C4-2B (cell line): ENCODE data around the gene KCNC4.
A peak's percentile ranks its signal among the peaks of the same experiment; 100 is the strongest.

ENCODE experiments used
- H3K27ac ChIP-seq: fragments of 450-650 bp; 2 replicates; pipeline ENCODE4 v1.5.1; 2017
- ZFX ChIP-seq: fragments of 450-650 bp; IDR thresholded peaks from 2 replicates; pipeline ENCODE4 v1.6.1; 2017
- TF ChIP-seq, protein P1 (sequence below): fragments of 450-650 bp; conservative IDR thresholded peaks from 2 replicates; pipeline ENCODE4 v1.5.1; 2017; ENCODE audit warnings: mild to moderate bottlenecking

KCNC4 gene

DNA sequence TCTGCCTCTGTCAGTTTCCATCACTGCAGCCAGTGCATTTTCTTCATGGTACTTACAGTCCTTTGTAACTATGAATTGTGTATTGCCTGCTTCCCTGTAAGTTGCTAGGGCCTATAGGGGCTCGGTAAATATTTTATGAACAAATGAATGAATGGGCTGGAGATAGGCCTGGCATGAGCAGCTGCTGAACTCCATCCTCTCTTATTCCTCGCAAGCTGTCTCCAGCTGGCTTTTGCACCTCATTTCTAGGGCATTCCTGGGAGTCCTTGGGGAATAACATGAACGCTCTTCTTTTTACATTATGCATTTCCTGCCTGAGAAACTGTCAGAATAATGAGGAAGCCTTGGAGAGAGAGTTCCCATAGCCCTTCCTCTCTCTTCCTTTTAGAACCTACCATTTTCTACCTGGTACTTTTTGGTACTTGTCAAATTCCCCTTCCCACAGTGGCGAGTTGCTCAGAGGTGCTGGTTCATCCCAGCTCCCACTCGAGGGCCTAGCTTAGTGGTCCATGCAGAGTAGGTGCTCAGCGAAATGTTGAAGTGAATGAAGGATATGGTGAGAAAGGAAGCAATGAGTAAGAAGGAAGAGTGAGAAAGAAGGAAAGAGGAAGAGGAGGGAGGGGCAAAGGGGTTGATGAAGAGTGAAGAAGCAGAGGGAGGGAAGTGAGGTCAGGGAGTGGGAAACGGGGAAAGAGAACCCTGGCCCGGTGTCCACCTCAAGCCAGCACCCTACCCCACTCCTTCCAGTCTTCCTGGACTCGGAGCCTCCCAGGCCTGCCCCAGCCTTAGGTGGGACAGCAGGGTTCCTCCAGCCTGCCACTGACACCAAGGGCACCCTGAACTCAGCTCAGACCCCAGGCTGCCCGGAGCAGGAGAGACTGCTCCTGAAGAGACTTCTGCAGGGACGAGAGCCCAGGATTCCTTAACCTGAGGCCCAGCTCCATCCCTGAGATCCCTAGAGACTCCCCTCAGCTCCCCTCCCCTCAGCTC, 29.6 kb downstream of the KCNC4 start:
- no peak for TF ChIP-seq ZFX
- TF ChIP-seq, protein P1, sequence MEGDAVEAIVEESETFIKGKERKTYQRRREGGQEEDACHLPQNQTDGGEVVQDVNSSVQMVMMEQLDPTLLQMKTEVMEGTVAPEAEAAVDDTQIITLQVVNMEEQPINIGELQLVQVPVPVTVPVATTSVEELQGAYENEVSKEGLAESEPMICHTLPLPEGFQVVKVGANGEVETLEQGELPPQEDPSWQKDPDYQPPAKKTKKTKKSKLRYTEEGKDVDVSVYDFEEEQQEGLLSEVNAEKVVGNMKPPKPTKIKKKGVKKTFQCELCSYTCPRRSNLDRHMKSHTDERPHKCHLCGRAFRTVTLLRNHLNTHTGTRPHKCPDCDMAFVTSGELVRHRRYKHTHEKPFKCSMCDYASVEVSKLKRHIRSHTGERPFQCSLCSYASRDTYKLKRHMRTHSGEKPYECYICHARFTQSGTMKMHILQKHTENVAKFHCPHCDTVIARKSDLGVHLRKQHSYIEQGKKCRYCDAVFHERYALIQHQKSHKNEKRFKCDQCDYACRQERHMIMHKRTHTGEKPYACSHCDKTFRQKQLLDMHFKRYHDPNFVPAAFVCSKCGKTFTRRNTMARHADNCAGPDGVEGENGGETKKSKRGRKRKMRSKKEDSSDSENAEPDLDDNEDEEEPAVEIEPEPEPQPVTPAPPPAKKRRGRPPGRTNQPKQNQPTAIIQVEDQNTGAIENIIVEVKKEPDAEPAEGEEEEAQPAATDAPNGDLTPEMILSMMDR, result no peak
- peak overlapping the region; percentile 45 for H3K27ac ChIP-seq

GRCh38 chr1:110240476-110241210, 30.5 kb downstream of the KCNC4 start:
- no peak for TF ChIP-seq ZFX
- TF ChIP-seq, protein P1, result no peak
- peak overlapping the region; percentile 45 for H3K27ac ChIP-seq

DNA sequence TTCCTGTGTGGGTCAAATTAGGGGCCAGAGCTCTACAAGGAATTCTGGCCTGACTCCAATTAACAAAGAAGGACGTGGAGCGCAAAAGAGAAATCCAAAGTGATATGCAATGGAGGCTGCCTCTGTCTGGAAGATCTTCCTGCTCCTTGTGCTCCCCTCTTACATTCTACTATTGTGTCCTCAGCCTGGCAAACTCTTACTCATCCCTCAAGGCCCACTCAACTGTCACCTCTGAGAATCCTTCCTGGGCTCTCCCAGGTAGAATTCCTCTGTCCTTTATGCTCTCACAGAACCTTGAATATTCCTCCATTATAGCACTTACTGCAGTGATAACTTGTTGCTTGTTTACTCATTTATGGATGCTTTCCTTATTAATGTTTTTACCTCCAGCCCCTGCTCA, 31.4 kb downstream of the KCNC4 start:
- TF ChIP-seq, protein P1, result no peak
- TF ChIP-seq ZFX, result no peak
- H3K27ac ChIP-seq, result peak overlapping the region; percentile 55; the same call in 1 of the 2 replicates

DNA sequence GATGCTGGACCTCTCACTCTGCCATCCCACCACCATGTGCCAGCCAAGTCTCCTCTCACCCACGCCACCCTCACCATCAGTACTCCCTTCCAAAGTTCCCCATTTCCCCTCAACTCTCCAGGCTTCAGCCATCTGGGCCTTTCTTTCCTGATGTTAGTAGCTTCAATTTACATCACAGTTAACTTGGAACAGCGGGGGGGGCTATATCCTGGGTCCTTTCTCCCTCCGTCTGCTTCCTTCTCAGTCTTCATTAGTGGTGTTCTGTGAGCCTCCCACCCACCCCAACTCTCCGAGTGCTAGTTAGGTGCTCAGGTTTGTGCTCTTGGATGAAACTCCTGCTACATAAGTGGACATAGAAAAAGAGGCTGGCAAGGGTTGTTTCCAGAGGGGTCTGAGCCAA, 31.9 kb downstream of the KCNC4 start:
- H3K27ac ChIP-seq, result peak overlapping the region; percentile 55
- TF ChIP-seq, protein P1, result no peak
- no peak for TF ChIP-seq ZFX

GRCh38 chr1:110242731-110243130, 32.6 kb downstream of the KCNC4 start:
- peak overlapping the region; percentile 55 for H3K27ac ChIP-seq
- TF ChIP-seq, protein P1, result no peak
- TF ChIP-seq ZFX, result no peak

GRCh38 chr1:110243146-110243545, 33.0 kb downstream of the KCNC4 start:
- TF ChIP-seq, protein P1, result no peak
- TF ChIP-seq ZFX, result no peak
- peak overlapping the region; percentile 55 for H3K27ac ChIP-seq

DNA sequence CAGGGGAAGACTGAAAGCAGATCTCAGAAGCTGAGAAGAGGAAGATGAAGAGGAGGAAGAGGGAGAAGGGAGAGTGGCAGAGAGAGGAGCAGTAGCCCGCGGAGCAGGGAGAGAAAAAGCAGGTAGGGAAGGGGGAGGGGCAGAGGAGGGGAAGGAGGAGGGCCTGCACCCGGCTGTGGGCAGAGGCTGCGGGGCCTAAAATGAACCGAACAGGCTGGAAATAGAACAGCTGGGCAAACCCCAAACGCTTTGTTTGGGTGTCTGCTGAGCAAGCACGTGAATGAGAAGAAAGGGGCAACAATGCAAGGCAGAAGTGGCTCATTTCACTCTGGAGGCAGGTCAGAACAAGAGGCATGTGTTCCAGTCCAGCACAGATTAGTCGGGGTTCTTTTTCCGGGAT, 33.5 kb downstream of the KCNC4 start:
- TF ChIP-seq, protein P1, result no peak
- no peak for TF ChIP-seq ZFX
- peak overlapping the region; percentile 55 for H3K27ac ChIP-seq
